ENCODE measurements around the gene EHD2.
"Not testable (repeated sequence)": the region's sequence is repeated elsewhere in the genome, so short reads cannot be mapped to it uniquely, and the experiment has no call there.

Gene EHD2

GRCh38 chr19:47725759-47726401 is 12.7 kb downstream of the EHD2 start:
- Histone ChIP-seq H3K9me3 (ENCODE audit: insufficient read depth, low read length, severe bottlenecking) (no peaks in the 10 kb centered on the region), H3K4me2 (ENCODE audit: insufficient read depth, low read length) (no peak overlapping the region), H3K4me3 (ENCODE audit: low read depth in 1 of 2, low read length in 2 of 2) (no peak overlapping the region), H4K20me1 (ENCODE audit: insufficient read depth, low read length) (no peaks in the 10 kb centered on the region), H3K4me1 (ENCODE audit: insufficient read depth, low read length) (peaks cover 16% of the 10 kb centered on the region), H3K36me3 (ENCODE audit: insufficient read depth, low read length) (no peaks in the 10 kb centered on the region), H2AFZ (ENCODE audit: low read depth, low read length) (no peak overlapping the region), H3K79me2 (ENCODE audit: insufficient read depth, low read length) (no peaks in the 10 kb centered on the region), H3K27ac (ENCODE audit: low read length) (no peak overlapping the region), H3K27me3 (ENCODE audit: insufficient read depth, low read length, poor library complexity) (peaks cover 20% of the 10 kb centered on the region), H3K9ac (ENCODE audit: low read depth, low read length) (no peak overlapping the region)
- DNase-seq (no peak), ATAC-seq (ENCODE audit: insufficient read depth, low read depth) (no peak)
- TF ChIP-seq CTCF (IDR thresholded peaks at IDR 0.05; ENCODE audit: borderline replicate concordance, extremely low read depth, low read length, poor library complexity, severe bottlenecking) = no peak
- TF ChIP-seq EZH2 (IDR thresholded peaks at IDR 0.05; ENCODE audit: borderline replicate concordance, low read depth, low read length, severe bottlenecking) = no peak

DNA sequence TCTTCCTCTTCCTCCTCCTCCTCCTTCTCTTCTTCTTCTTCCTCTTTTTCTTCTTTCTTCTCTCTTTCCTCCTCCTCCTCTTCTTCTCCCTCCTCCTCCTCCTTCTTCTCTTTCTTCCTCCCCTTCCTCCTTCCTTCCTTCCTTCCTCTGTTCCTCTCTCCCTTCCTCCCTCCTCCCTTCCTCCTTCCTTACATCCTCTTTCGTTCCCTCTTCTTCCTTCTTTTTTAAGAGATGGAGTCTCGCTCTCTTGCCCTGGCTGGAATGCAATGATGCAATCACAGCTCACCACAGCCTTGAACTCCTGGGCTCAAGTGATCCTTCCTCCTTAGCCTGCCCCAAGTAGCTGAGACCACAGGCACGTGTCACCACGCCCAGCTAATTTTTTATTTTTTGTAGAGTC is 13.2 kb downstream of the EHD2 start:
- H3K4me1 ChIP-seq (ENCODE audit: insufficient read depth, low read length) = peaks cover 16% of the 10 kb centered on the region
- ATAC-seq (ENCODE audit: insufficient read depth, low read depth) = no peak
- no peak for TF ChIP-seq CTCF (IDR thresholded peaks at IDR 0.05; ENCODE audit: borderline replicate concordance, extremely low read depth, low read length, poor library complexity, severe bottlenecking)
- TF ChIP-seq EZH2 (IDR thresholded peaks at IDR 0.05; ENCODE audit: borderline replicate concordance, low read depth, low read length, severe bottlenecking) = no peak
- no peaks in the 10 kb centered on the region for H3K9me3 ChIP-seq (ENCODE audit: insufficient read depth, low read length, severe bottlenecking)
- no peak for DNase-seq
- no peak overlapping the region for H3K9ac ChIP-seq (ENCODE audit: low read depth, low read length)
- no peak overlapping the region for H3K4me2 ChIP-seq (ENCODE audit: insufficient read depth, low read length)
- no peaks in the 10 kb centered on the region for H3K36me3 ChIP-seq (ENCODE audit: insufficient read depth, low read length)
- no peak overlapping the region for H2AFZ ChIP-seq (ENCODE audit: low read depth, low read length)
- H3K27ac ChIP-seq (ENCODE audit: low read length) = no peak overlapping the region
- H3K4me3 ChIP-seq (ENCODE audit: low read depth in 1 of 2, low read length in 2 of 2) = no peak overlapping the region
- H3K27me3 ChIP-seq (ENCODE audit: insufficient read depth, low read length, poor library complexity) = peaks cover 20% of the 10 kb centered on the region
- no peaks in the 10 kb centered on the region for H3K79me2 ChIP-seq (ENCODE audit: insufficient read depth, low read length)
- H4K20me1 ChIP-seq (ENCODE audit: insufficient read depth, low read length) = no peaks in the 10 kb centered on the region

DNA sequence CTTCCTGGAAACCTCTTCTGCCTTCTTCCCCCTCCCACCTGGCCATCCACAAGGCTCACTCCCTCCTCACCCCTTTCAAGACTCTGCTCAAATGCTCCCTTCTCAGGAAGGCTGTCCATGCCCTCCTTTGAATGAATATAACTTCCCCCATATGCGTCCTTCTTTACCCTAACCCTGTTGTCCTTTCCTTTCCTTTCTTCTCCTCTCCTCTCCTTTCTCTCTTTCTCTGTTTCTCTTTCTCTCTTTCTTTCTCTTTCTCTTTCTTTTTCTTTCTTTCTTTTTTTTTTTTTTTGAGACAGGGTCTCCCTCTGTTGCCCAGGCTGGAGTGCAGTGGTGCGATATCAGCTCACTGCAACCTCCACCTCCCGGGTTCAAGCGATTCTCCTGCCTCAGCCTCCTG is 15.1 kb downstream of the EHD2 start:
- not testable (repeated sequence) for H3K9ac ChIP-seq (ENCODE audit: low read depth, low read length); H3K9me3 ChIP-seq (ENCODE audit: insufficient read depth, low read length, severe bottlenecking); H3K4me2 ChIP-seq (ENCODE audit: insufficient read depth, low read length); H2AFZ ChIP-seq (ENCODE audit: low read depth, low read length); H4K20me1 ChIP-seq (ENCODE audit: insufficient read depth, low read length); H3K4me3 ChIP-seq (ENCODE audit: low read depth in 1 of 2, low read length in 2 of 2); H3K27ac ChIP-seq (ENCODE audit: low read length); DNase-seq; H3K36me3 ChIP-seq (ENCODE audit: insufficient read depth, low read length); H3K79me2 ChIP-seq (ENCODE audit: insufficient read depth, low read length); ATAC-seq (ENCODE audit: insufficient read depth, low read depth)
- H3K4me1 ChIP-seq (ENCODE audit: insufficient read depth, low read length) = peaks cover 10% of the 10 kb centered on the region
- H3K27me3 ChIP-seq (ENCODE audit: insufficient read depth, low read length, poor library complexity) = peaks cover 20% of the 10 kb centered on the region

DNA sequence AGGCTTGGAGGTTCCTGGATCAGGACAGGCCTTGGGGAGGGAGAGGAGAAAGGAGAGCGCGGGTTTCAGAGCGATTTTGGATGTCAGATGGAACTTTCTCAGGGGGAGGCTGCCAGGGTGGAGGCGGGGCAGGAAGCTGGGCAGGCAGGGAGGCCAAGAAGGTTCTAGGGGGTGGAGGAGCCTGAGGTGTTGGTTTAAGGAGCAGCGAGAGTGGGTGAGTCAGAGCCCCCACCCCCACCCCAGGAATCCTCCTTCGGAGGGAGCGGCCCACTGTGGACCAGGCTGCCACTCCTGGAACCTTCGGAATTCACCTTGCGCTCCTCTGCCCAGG is 16.2 kb downstream of the EHD2 start:
- Histone ChIP-seq H3K4me2 (ENCODE audit: insufficient read depth, low read length) (0 out of 2 replicates have a peak overlapping the region, but pooled peaks have one; percentile 12), H3K36me3 (ENCODE audit: insufficient read depth, low read length) (no peaks in the 10 kb centered on the region), H3K27me3 (ENCODE audit: insufficient read depth, low read length, poor library complexity) (peaks cover 20% of the 10 kb centered on the region), H4K20me1 (ENCODE audit: insufficient read depth, low read length) (no peaks in the 10 kb centered on the region), H3K79me2 (ENCODE audit: insufficient read depth, low read length) (no peaks in the 10 kb centered on the region), H3K9ac (ENCODE audit: low read depth, low read length) (no peak overlapping the region), H3K4me3 (ENCODE audit: low read depth in 1 of 2, low read length in 2 of 2) (no peak overlapping the region), H2AFZ (ENCODE audit: low read depth, low read length) (no peak overlapping the region), H3K4me1 (ENCODE audit: insufficient read depth, low read length) (peaks cover 10% of the 10 kb centered on the region), H3K27ac (ENCODE audit: low read length) (no peak overlapping the region), H3K9me3 (ENCODE audit: insufficient read depth, low read length, severe bottlenecking) (no peaks in the 10 kb centered on the region)
- DNase-seq (no peak), ATAC-seq (ENCODE audit: insufficient read depth, low read depth) (no peak)
- no peak for TF ChIP-seq CTCF (IDR thresholded peaks at IDR 0.05; ENCODE audit: borderline replicate concordance, extremely low read depth, low read length, poor library complexity, severe bottlenecking)

All from DND-41 (cell line).